Ishikawa (cell line): ENCODE data around the gene GZMM.

Source experiments
- CEBPB ChIP-seq: IDR thresholded peaks from 2 replicates; pipeline ENCODE4 v1.6.1; 2012
- CREB1 ChIP-seq: IDR thresholded peaks from 2 replicates; pipeline ENCODE4 v1.6.1; 2012; ENCODE audit warnings: low read depth
- EGR1 ChIP-seq: IDR thresholded peaks from 2 replicates; pipeline ENCODE4 v1.6.1; 2012
- EP300 ChIP-seq: IDR thresholded peaks from 2 replicates; pipeline ENCODE4 v1.6.1; 2012; ENCODE audit warnings: borderline replicate concordance
- FOXM1 ChIP-seq: IDR thresholded peaks from 2 replicates; pipeline ENCODE4 v1.6.1; 2012; ENCODE audit warnings: low read depth, borderline replicate concordance
- MAX ChIP-seq: IDR thresholded peaks from 2 replicates; pipeline ENCODE4 v1.6.1; 2012
- NFIC ChIP-seq: IDR thresholded peaks from 2 replicates; pipeline ENCODE4 v1.6.1; 2012
- RAD21 ChIP-seq: IDR thresholded peaks from 2 replicates; pipeline ENCODE4 v1.6.1; 2012; ENCODE audit warnings: low read depth
- REST ChIP-seq: IDR thresholded peaks from 2 replicates; pipeline ENCODE4 v1.6.1; 2012; ENCODE audit warnings: low read depth, mild to moderate bottlenecking
- TAF1 ChIP-seq: IDR thresholded peaks from 2 replicates; pipeline ENCODE4 v1.6.1; 2012; ENCODE audit warnings: low read depth, mild to moderate bottlenecking
- TCF12 ChIP-seq: IDR thresholded peaks from 2 replicates; pipeline ENCODE4 v1.6.1; 2012; ENCODE audit warnings: low read depth
- TEAD4 ChIP-seq: IDR thresholded peaks from 2 replicates; pipeline ENCODE4 v1.6.1; 2012
- USF1 ChIP-seq: IDR thresholded peaks from 2 replicates; pipeline ENCODE4 v1.6.1; 2012
- YY1 ChIP-seq: IDR thresholded peaks from 2 replicates; pipeline ENCODE4 v1.6.1; 2012; ENCODE audit warnings: low read depth
- ZBTB7A ChIP-seq: IDR thresholded peaks from 2 replicates; pipeline ENCODE4 v1.6.1; 2012; ENCODE audit warnings: low read depth

Gene GZMM

GRCh38 chr19:534088-534487 lies 9.8 kb upstream of the GZMM start:
- TF ChIP-seq ZBTB7A: no peak
- TF ChIP-seq TEAD4: no peak
- no peak for TF ChIP-seq CEBPB
- TF ChIP-seq FOXM1: no peak
- no peak for TF ChIP-seq TAF1
- no peak for TF ChIP-seq EGR1
- TF ChIP-seq TCF12: no peak
- no peak for TF ChIP-seq RAD21
- TF ChIP-seq EP300: no peak
- TF ChIP-seq MAX: no peak
- no peak for TF ChIP-seq USF1
- TF ChIP-seq NFIC: no peak
- TF ChIP-seq YY1: no peak

GRCh38 chr19:535017-535835 lies 8.6 kb upstream of the GZMM start:
- TF ChIP-seq TAF1: no peak
- TF ChIP-seq YY1: no peak
- TF ChIP-seq CREB1: no peak
- 0 out of 2 replicates have a peak, but pooled peaks have one; percentile 30 for TF ChIP-seq TCF12
- TF ChIP-seq RAD21: no peak
- TF ChIP-seq NFIC: peak; percentile 39
- no peak for TF ChIP-seq TEAD4
- TF ChIP-seq EGR1: no peak
- TF ChIP-seq FOXM1: no peak
- 0 out of 2 replicates have a peak, but pooled peaks have one; percentile 30 for TF ChIP-seq USF1
- TF ChIP-seq ZBTB7A: no peak
- TF ChIP-seq EP300: no peak
- no peak for TF ChIP-seq REST
- peak; percentile 66 for TF ChIP-seq MAX
- no peak for TF ChIP-seq CEBPB

- TF ChIP-seq EP300 (no peak), ZBTB7A (no peak), RAD21 (no peak), CEBPB (no peak), REST (no peak), TCF12 (no peak), TAF1 (no peak), CREB1 (no peak), FOXM1 (no peak), NFIC (no peak), EGR1 (no peak), USF1 (no peak), YY1 (no peak), MAX (no peak)
Observed at GRCh38 chr19:536031-536880, 7.6 kb upstream of the GZMM start.

GRCh38 chr19:536881-537404 lies 6.9 kb upstream of the GZMM start:
- TF ChIP-seq MAX (no peak), TCF12 (no peak), NFIC (no peak), EGR1 (no peak), FOXM1 (no peak), REST (no peak), TAF1 (no peak), CEBPB (no peak), CREB1 (no peak), USF1 (no peak), TEAD4 (no peak), RAD21 (no peak), EP300 (no peak), YY1 (no peak), ZBTB7A (no peak)
